ENCODE data around the gene PDE6H.

DNA sequence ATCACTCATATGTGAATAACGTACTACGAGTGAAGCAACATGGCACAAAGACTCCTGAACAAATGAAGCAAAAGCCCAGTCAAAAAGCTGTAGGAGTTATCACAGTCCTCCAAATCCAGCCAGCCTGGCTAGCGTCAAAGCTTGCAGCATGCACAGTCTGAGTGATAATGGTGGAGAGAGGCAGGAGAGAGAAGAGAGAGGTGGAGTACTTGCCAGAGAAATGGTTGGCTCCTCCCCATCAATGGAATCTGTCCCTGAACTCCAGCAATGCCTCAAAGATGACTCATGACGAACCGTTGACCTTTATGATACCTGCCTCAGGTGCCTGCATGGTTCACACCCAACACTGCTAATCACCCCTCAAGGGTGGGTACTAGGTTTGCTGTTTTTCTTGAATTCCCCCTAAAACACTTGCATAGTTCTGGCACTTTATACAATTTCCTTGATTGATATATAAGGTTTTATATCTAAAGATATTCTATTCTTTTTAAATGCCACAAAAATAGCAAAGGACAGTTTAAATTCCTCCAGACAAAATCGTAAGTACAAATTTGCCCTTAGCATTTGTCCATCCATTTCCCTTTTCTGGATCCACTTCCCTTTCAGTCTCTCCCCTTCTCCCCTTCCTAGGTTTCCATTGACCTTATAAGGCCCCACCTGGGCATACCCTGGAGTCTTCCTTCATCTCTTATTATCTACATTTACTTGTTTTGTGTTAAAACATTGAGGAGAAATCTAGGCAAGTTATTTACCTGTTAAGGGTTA, 21.7 kb upstream of the PDE6H start:
- TF ChIP-seq, protein P1, sequence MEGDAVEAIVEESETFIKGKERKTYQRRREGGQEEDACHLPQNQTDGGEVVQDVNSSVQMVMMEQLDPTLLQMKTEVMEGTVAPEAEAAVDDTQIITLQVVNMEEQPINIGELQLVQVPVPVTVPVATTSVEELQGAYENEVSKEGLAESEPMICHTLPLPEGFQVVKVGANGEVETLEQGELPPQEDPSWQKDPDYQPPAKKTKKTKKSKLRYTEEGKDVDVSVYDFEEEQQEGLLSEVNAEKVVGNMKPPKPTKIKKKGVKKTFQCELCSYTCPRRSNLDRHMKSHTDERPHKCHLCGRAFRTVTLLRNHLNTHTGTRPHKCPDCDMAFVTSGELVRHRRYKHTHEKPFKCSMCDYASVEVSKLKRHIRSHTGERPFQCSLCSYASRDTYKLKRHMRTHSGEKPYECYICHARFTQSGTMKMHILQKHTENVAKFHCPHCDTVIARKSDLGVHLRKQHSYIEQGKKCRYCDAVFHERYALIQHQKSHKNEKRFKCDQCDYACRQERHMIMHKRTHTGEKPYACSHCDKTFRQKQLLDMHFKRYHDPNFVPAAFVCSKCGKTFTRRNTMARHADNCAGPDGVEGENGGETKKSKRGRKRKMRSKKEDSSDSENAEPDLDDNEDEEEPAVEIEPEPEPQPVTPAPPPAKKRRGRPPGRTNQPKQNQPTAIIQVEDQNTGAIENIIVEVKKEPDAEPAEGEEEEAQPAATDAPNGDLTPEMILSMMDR (optimal IDR thresholded peaks at IDR 0.05 in 1 of 3, IDR thresholded peaks at IDR 0.05 in 1 of 3, conservative IDR thresholded peaks at IDR 0.05 in 1 of 3; ENCODE audit: extremely low read depth in 1 of 3, insufficient read depth in 2 of 3, low read length in 3 of 3), result no peak
- no peak for TF ChIP-seq EZH2 (IDR thresholded peaks at IDR 0.05; ENCODE audit: low read length)

Data from keratinocyte (primary cell).